ENCODE data around the gene NKIRAS2. TPM values are rescaled to one million over a fixed set of nuclear protein-coding genes. Genes with fewer than 3 reads are reported as not detected.

Gene NKIRAS2
- total and polyA plus RNA-seq, 2 donors (not counting 3 experiments of a cell fraction or from before 2014, with no cell fraction given), result 57.3 to 87.6 TPM

- no peak overlapping the region for H2AFZ ChIP-seq (ENCODE audit: low read depth, low read length)
- H3K4me2 ChIP-seq (ENCODE audit: insufficient read depth, low read length), result no peak overlapping the region
- no peaks in the 10 kb centered on the region for H3K79me2 ChIP-seq (ENCODE audit: control insufficient read depth, insufficient read depth, low read length)
- ChIA-PET CTCF (interaction anchor here (1.3 to 1.7 kb wide), 4 partner anchors 12 to 64 kb away, joined by 3 to 9 read pairs (median 4); no protein-coding TSS in a partner anchor), POLR2A (no interaction called here)
- no peak for TF ChIP-seq JUN (IDR thresholded peaks at IDR 0.05; ENCODE audit: borderline replicate concordance, insufficient read depth, insufficient read length, low read depth)
- TF ChIP-seq GATA2 (IDR thresholded peaks at IDR 0.05; ENCODE audit: insufficient read depth, insufficient read length, low read depth, low read length), result no peak
- TF ChIP-seq MYC (IDR thresholded peaks at IDR 0.05; ENCODE audit: low read depth, low read length), result no peak
- no peak for TF ChIP-seq POLR2A (IDR thresholded peaks at IDR 0.05; ENCODE audit: low read depth, low read length)
- TF ChIP-seq POLR2AphosphoS5 (IDR thresholded peaks at IDR 0.05; ENCODE audit: insufficient read depth, low read depth, low read length), result no peak
- no peak for TF ChIP-seq FOS (IDR thresholded peaks at IDR 0.05; ENCODE audit: borderline replicate concordance, insufficient read depth, low read length)
- no peak for TF ChIP-seq EZH2 (IDR thresholded peaks at IDR 0.05; ENCODE audit: borderline replicate concordance, low read depth, low read length, severe bottlenecking)
- TF ChIP-seq CTCF (IDR thresholded peaks at IDR 0.05; ENCODE audit: extremely low read depth in 1 of 2, insufficient read depth in 1 of 2, low read depth in 1 of 2, low read length in 2 of 2), result no peak
- TF ChIP-seq MAX (IDR thresholded peaks at IDR 0.05; ENCODE audit: insufficient read depth, insufficient read length), result no peak
- no peak overlapping the region for H3K27ac ChIP-seq (ENCODE audit: insufficient read depth, low read depth, low read length)
- dilution Hi-C loops (cut with MboI; ENCODE audit: extremely low pct_ligation_motif_present, low sequenced_read_pairs), result no loop called here
- H3K4me3 ChIP-seq (replicated peaks in 1 of 3; ENCODE audit: insufficient read depth in 1 of 3, low read depth in 1 of 3, low read length in 3 of 3), result no peak overlapping the region
- no TSS peak for BruUV-seq (replicated peaks)
- intact Hi-C loops (cut with micrococcal nuclease), result no loop called here
- DNase-seq (ENCODE audit: low read depth, low spot score), result no peak
- H3K9me1 ChIP-seq (replicated peaks; ENCODE audit: control insufficient read depth, extremely low read depth, insufficient read depth, low read length), result no peaks in the 10 kb centered on the region
- H3K9me3 ChIP-seq (replicated peaks; ENCODE audit: control insufficient read depth, insufficient read depth, low read length), result no peaks in the 10 kb centered on the region
- FAIRE-seq, result no peak
- H3K4me1 ChIP-seq (ENCODE audit: control insufficient read depth, extremely low read depth, insufficient read depth, low read length), result no peaks in the 10 kb centered on the region
- no peaks in the 10 kb centered on the region for H4K20me1 ChIP-seq (replicated peaks; ENCODE audit: control insufficient read depth, extremely low read depth, insufficient read depth, low read length)
- H3K27me3 ChIP-seq (ENCODE audit: control insufficient read depth in 2 of 2, insufficient read depth in 2 of 2, low read length in 2 of 2), result peaks cover 31 to 44% of the 10 kb centered on the region in 2 experiments
- no peak overlapping the region for H3K9ac ChIP-seq (replicated peaks; ENCODE audit: extremely low read depth, insufficient read depth, low read length)
- H3K36me3 ChIP-seq (ENCODE audit: control insufficient read depth in 2 of 2, extremely low read depth in 1 of 2, insufficient read depth in 2 of 2, low read length in 2 of 2), result no peaks in the 10 kb centered on the region
Observed at GRCh38 chr17:42051645-42052044, 31.8 kb downstream of the NKIRAS2 start.
